Keratinocyte (primary cell): ENCODE data around the gene KIF13A.

Source experiments
- CTCF ChIP-seq, 3 experiments: IDR thresholded peaks in 1 of 3; conservative IDR thresholded peaks in 1 of 3; optimal IDR thresholded peaks in 1 of 3; 2 replicates in 2 of 3; 3 replicates in 1 of 3; pipeline versions ENCODE3 to v1.5.1; 2011; ENCODE audit warnings: low read length in 3 of 3, mild to moderate bottlenecking in 3 of 3, moderate library complexity in 2 of 3, control low read depth in 1 of 3, inconsistent platforms in 1 of 3; ENCODE audit not compliant: insufficient read depth in 2 of 3; ENCODE audit errors: extremely low read depth in 1 of 3
- EZH2 ChIP-seq: IDR thresholded peaks from one replicate; pipeline ENCODE4 v1.6.1; 2012; ENCODE audit warnings: inconsistent platforms, mild to moderate bottlenecking, low read length, moderate library complexity

- TF ChIP-seq CTCF (optimal IDR thresholded peaks at IDR 0.05 in 1 of 3, IDR thresholded peaks at IDR 0.05 in 1 of 3, conservative IDR thresholded peaks at IDR 0.05 in 1 of 3; ENCODE audit: extremely low read depth in 1 of 3, insufficient read depth in 2 of 3, low read length in 3 of 3) (no peak), EZH2 (no peak)
Measured at GRCh38 chr6:17979479-17979878, 8.0 kb downstream of the KIF13A start.
